ENCODE results near the gene CHST8. TPM values are rescaled to one million over a fixed set of nuclear protein-coding genes. Genes with fewer than 3 reads are reported as not detected.

Gene CHST8
- total RNA-seq, 1 experiment from 2014 or later = not detected

DNA sequence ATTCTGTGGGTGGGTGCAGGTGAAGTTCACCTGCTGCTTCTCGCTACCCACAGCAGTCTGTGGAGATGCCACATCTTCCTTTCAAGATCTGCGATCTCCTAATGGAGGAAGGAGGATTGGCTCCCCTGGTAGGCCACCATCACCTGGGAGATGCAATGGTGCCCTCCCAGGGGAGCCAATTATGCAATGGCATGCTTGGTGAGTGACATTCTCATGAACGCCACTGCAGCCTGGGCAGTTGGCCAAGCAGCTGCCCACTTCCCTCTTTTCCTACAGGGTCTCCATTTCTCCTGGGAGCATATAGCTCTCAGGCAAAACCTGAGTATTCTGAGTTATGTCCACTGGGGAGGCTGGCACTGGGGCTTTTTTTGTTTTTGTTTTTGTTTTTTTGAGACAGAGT lies 91.4 kb downstream of the CHST8 start:
- no peak for DNase-seq (ENCODE audit: low spot score)

- DNase-seq (ENCODE audit: low spot score) = no peak
Observed at GRCh38 chr19:33714149-33714548, 92.4 kb downstream of the CHST8 start.

DNA sequence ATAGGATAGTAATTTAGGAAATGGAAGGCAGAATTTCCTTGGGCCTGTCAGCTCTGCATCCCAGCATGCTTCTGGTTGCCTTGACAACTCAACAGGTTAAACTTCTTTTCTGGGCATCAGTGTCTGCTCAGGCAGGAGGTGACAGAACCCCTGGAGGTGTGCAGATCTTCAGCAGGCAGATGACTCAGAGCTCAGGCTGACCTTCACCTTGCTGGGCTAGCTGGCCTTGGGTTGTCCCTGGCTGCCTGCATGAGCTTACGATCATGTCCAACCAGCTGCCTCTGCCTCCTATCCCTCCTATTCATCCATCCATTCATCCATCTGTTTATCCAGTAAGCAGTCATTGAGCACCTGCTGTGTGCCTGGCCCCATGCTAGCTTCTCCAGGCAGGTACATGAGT lies 93.7 kb downstream of the CHST8 start:
- no peak for DNase-seq (ENCODE audit: low spot score)

DNA sequence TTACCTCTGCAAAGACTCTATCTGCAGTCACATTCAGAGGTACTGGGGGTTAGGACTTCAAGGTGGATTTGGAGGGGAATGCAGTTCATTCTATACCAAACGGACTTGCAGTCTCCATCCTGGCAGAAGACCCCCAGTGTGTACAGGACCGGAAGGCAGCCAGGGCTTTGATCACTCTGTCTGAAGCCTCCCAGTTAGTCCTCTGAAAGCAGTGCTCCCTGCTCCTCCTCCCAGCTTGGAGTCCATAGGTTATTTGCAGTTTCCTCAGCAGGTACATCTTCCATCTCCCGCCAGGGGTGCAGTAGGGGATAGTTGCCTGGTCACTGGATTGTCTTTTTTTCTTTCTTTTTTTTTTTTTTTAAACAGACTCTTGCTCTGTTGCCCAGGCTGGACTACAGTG lies 96.1 kb downstream of the CHST8 start:
- DNase-seq (ENCODE audit: low spot score) = no peak

DNA sequence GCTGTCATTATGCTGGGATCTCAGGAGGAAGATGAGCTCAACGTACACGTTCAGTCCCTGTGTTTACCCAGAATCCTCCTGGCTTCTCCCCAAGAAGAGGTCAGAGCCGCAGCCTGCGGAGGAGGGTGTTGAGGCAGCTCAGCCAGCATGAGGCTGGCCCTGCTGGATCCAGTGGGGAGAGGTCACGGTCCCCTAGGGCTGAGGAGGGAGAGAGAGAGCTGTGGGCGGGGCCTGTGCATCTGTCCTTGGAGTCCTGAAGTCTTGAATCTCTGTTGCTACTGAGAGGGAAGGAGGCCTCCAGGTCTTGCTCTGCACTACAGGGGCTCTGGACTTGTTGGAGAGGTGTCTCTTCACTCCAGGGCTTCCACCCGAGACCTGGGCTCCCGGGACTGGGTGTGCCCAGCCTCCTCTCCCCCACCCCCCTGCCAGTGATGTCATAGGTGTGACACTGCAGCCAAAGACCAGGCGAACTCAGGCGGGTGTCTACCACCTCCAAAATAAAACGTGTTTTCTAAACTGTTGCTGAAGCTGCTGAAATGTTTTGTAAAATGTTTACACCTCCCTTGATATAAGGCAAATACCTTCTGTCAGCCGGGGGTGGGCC lies 97.0 kb downstream of the CHST8 start:
- no peak for DNase-seq (ENCODE audit: low spot score)

- no peak for DNase-seq (ENCODE audit: low spot score)
Observed at GRCh38 chr19:33719366-33720154, 97.8 kb downstream of the CHST8 start.

- no peak for DNase-seq (ENCODE audit: low spot score)
Observed at GRCh38 chr19:33720155-33720493, 98.4 kb downstream of the CHST8 start.

- DNase-seq (ENCODE audit: low spot score) = no peak
Observed at GRCh38 chr19:33720691-33721682, 99.2 kb downstream of the CHST8 start.

- DNase-seq (ENCODE audit: low spot score) = no peak
Observed at GRCh38 chr19:33721735-33722297, 100.1 kb downstream of the CHST8 start.

DNA sequence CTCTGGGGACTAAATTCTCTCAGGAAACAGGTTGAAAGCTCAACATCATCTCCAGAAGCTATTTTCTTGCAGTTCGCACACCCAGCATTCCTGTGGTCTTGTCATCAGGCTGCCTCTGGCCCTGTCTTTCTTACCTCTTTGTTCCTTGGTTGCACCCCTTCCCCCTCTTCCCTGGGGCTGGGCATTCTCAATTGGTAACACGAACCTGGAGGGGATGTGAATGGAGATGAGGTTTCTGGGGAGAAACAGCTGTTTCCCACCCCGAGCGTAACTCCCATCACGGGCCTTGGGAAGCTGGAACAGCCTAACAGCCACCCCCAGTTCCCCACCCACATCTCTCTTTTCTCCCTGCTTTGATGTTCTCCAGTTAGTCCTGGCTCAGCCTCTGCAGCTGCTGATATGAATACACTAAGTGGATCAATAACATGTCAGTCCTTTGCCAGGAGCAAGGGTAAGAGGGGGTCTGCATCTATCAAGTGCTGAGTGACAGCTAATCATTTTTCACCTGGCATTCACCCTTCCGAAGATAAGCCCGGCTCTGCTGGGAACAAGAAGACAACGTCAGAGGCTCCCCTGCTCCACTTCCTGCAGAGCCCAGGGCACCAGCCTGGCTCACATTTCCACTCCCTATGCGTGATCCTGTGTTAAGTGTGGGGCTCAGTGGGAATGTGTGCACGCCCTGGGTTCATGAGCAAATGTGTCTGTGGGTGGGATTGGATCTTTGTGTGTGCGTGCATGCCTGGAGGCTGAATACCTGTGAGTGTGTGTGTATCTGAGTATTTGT lies 100.9 kb downstream of the CHST8 start:
- no peak for DNase-seq (ENCODE audit: low spot score)

DNA sequence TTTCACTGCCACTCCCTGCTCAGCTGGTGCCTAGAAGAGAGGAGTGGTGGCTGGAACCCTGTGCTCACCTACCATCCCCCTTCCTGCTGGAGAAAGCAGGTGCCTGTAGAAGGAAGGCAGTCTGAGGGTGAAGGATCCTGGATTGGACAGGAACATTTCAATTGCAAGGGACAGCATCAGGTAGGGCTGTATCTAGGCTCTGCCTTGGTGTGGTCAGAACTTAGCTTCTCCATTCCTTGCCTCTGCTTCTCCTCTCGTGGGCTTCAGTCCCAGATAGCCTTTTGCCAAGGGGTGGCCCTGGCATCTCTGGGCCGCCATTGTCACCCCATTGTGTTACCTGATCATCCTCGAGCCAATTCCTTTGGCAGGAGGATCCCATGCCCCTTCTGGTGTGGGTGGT lies 101.8 kb downstream of the CHST8 start:
- no peak for DNase-seq (ENCODE audit: low spot score)

GRCh38 chr19:33724021-33724720 lies 102.4 kb downstream of the CHST8 start:
- DNase-seq (ENCODE audit: low spot score) = no peak

- DNase-seq (ENCODE audit: low spot score) = no peak
Observed at GRCh38 chr19:33724721-33725060, 102.9 kb downstream of the CHST8 start.

DNA sequence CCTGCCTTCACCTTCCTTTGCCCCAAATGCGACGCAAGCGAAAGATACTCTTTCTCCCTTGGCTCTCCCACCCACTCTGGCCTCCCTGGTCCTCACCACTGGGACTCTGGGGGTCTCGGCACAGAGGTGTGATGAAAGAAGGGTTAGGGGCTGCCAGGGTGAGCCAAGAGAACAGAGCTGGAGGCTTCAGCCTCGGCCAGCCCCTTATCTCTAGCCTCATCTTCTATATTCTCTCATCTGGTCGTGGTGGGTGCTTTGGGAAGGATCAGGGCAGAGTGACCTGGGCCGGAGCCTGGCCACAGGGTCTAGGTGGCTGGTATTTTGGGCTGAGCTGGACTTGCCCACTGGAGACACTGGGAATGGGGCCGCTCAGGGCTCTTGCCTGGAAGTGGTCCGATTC lies 103.8 kb downstream of the CHST8 start:
- no peak for DNase-seq (ENCODE audit: low spot score)

DNA sequence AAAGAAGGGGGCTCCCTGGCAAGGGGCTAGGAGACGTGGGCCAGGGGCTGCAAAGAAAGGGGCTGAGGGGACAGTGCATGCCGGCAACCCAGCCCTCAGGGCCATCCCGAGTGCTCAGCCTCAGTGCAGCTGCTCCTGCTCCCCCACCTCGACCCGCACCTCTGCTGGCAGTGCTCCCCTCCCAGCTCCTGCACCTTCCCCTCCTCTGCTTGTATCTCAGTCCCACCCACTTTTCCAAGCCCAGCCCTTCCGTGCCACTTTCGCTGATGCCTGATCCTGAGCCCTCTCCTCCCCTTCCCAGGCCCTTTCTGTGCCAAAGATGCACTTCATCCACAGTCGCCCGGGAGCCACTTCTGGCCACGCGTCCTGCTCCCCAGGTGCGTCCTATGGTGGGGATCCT lies 105.0 kb downstream of the CHST8 start:
- no peak for DNase-seq (ENCODE audit: low spot score)

- DNase-seq (ENCODE audit: low spot score) = no peak
Observed at GRCh38 chr19:33727331-33727998, 105.7 kb downstream of the CHST8 start.

DNA sequence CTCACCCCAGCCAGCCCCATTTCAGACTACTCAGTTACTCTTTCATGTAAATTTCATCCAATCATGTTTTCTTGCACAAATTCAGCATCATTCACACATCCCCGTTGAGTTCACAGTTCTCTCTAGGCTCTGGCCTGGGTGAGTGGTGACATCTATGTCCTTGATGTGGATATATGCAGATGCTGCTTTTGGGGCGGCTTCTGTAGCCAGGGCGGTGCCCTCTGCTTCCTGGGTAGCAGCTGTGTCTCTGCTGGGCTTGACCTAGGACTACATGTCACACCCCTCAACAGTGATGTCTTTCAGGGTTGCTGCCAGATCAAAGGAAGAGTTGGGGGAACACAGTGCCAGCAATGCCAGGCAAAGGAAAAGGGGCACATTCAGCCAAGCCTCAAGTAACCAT lies 106.4 kb downstream of the CHST8 start:
- DNase-seq (ENCODE audit: low spot score) = no peak

- DNase-seq (ENCODE audit: low spot score) = no peak
Observed at GRCh38 chr19:33730858-33731607, 109.3 kb downstream of the CHST8 start.

DNA sequence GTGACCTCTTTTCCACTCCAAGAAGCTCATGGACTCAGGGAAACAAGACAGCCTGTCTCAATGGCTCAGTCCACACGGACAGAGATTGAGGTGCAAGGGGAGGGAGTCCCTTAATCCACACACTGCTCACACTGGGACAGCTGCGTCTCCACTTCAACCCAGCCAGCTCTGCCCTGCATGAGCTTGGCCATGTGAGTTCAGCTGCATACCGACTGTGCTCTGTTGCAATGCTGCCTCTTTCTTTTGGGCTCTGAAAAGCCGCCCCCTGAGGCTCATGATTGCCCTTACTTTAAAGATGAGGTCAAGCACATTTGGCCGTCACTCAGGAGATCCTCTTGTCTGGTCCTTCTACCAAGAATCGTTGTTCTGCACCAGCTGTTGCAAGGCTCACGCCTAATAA lies 110.1 kb downstream of the CHST8 start:
- DNase-seq (ENCODE audit: low spot score) = no peak
